Smooth muscle cell of the brain vasculature (primary cell): ENCODE results near the gene PGM3.
A peak's percentile ranks its signal among the peaks of the same experiment; 100 is the strongest.
"Not testable (repeated sequence)": the region's sequence is repeated elsewhere in the genome, so short reads cannot be mapped to it uniquely, and the experiment has no call there.

ENCODE experiments used
- DNase-seq: peaks from one replicate; pipeline ENCODE4 v3.0.0-alpha.2; 2012; ENCODE audit warnings: low read depth, low spot score

The PGM3 gene

GRCh38 chr6:83192871-83193746 is at the start of gene PGM3, which contains the start of gene RWDD2A:
PGM3 (minus strand) TSS chr6:83193265; CDS start chr6:83191012, 2,253 bp downstream.
RWDD2A (plus strand) TSS chr6:83193357; CDS start chr6:83194452, 1,095 bp downstream.
- peak; percentile 57 for DNase-seq

- no peak for DNase-seq
Observed at GRCh38 chr6:83231146-83231545, 38.1 kb upstream of the PGM3 start.

GRCh38 chr6:83226517-83226916 is 33.5 kb upstream of the PGM3 start:
- DNase-seq = no peak

- no peak for DNase-seq
Observed at GRCh38 chr6:83221889-83222479, 28.9 kb upstream of the PGM3 start.

GRCh38 chr6:83221276-83221675 is 28.2 kb upstream of the PGM3 start:
- DNase-seq = no peak

- DNase-seq = no peak
Observed at GRCh38 chr6:83220121-83220520, 27.1 kb upstream of the PGM3 start.

- no peak for DNase-seq
Observed at GRCh38 chr6:83218646-83219045, 25.6 kb upstream of the PGM3 start.

GRCh38 chr6:83216806-83217205 is 23.7 kb upstream of the PGM3 start:
- no peak for DNase-seq

GRCh38 chr6:83215131-83216047 is 22.3 kb upstream of the PGM3 start:
- DNase-seq = peak; percentile 46

GRCh38 chr6:83202031-83202430 is 9.0 kb upstream of the PGM3 start:
- DNase-seq = no peak

- DNase-seq = no peak
Observed at GRCh38 chr6:83199863-83200225, 6.8 kb upstream of the PGM3 start.

GRCh38 chr6:83199173-83199862 is 6.3 kb upstream of the PGM3 start:
- no peak for DNase-seq

GRCh38 chr6:83198486-83199172 is 5.6 kb upstream of the PGM3 start:
- DNase-seq = no peak

- no peak for DNase-seq
Observed at GRCh38 chr6:83193747-83194566, 892 bp upstream of the PGM3 start.

- no peak for DNase-seq
Observed at GRCh38 chr6:83192456-83192855, 609 bp downstream of the PGM3 start.

- not testable (repeated sequence) for DNase-seq
Observed at GRCh38 chr6:83191974-83192373, 1.1 kb downstream of the PGM3 start.

GRCh38 chr6:83190626-83191025 is 2.4 kb downstream of the PGM3 start:
- DNase-seq = no peak

- no peak for DNase-seq
Observed at GRCh38 chr6:83188501-83188900, 4.6 kb downstream of the PGM3 start.

- no peak for DNase-seq
Observed at GRCh38 chr6:83185096-83185495, 8.0 kb downstream of the PGM3 start.
